GM12878 (cell line): ENCODE measurements around the gene NUCB1. TPM values are rescaled to one million over a fixed set of nuclear protein-coding genes. Genes with fewer than 3 reads are reported as not detected.
A peak's percentile ranks its signal among the peaks of the same experiment; 100 is the strongest.

Experiments used
- ATF3 ChIP-seq: IDR thresholded peaks from 2 replicates; pipeline ENCODE4 v1.6.1; 2011; ENCODE audit warnings: low read depth, mild to moderate bottlenecking, low read length, moderate library complexity, borderline replicate concordance; ENCODE audit errors: extremely low read depth
- CEBPZ ChIP-seq: fragments of 150-350 bp; IDR thresholded peaks from 2 replicates; pipeline ENCODE4 v1.6.1; 2016; ENCODE audit warnings: low read depth, low read length
- CHD1 ChIP-seq: IDR thresholded peaks from 2 replicates; pipeline ENCODE4 v1.6.1; 2012; ENCODE audit warnings: low read depth, low read length, improper control_type of control experiment
- CHD4 ChIP-seq: fragments of 200-600 bp; sonication (generic); IDR thresholded peaks from 2 replicates; pipeline ENCODE4 v1.6.1; 2016; ENCODE audit warnings: mild to moderate bottlenecking
- CREB1 ChIP-seq: IDR thresholded peaks from 2 replicates; pipeline ENCODE4 v1.6.1; 2012; ENCODE audit warnings: low read depth, mild to moderate bottlenecking, inconsistent platforms
- EP300 ChIP-seq, 2 experiments: fragments of 150-350 bp in 1 of 2; IDR thresholded peaks; 2 replicates each; pipeline ENCODE4 v1.6.1; 2011 to 2012; ENCODE audit warnings: low read depth in 2 of 2, low read length in 2 of 2, borderline replicate concordance in 1 of 2, improper control_type of control experiment in 1 of 2, inconsistent platforms in 1 of 2; ENCODE audit not compliant: control insufficient read depth in 1 of 2
- EZH2 ChIP-seq: IDR thresholded peaks from 2 replicates; pipeline ENCODE4 v1.6.1; 2012; ENCODE audit warnings: low read depth, mild to moderate bottlenecking, control low read depth, inconsistent platforms, low read length, borderline replicate concordance; ENCODE audit not compliant: control insufficient read depth
- KLF5 ChIP-seq: fragments of 450-650 bp; IDR thresholded peaks from 2 replicates; pipeline ENCODE4 v1.6.1; 2014; ENCODE audit warnings: mild to moderate bottlenecking; ENCODE audit not compliant: partially characterized antibody
- MTA3 ChIP-seq: IDR thresholded peaks from 2 replicates; pipeline ENCODE4 v1.6.1; 2012; ENCODE audit warnings: low read length, inconsistent platforms, borderline replicate concordance
- NFYA ChIP-seq: IDR thresholded peaks from 2 replicates; pipeline ENCODE4 v1.6.1; 2011; ENCODE audit warnings: low read depth, mild to moderate bottlenecking, low read length, improper control_type of control experiment, borderline replicate concordance
- POLR2A ChIP-seq: IDR thresholded peaks from 2 replicates; pipeline ENCODE4 v1.6.1; 2011; ENCODE audit warnings: low read depth, mild to moderate bottlenecking, low read length
- POLR2AphosphoS2 ChIP-seq: IDR thresholded peaks from 2 replicates; pipeline ENCODE4 v1.6.1; 2011; ENCODE audit warnings: low read depth, mild to moderate bottlenecking, low read length, improper control_type of control experiment, moderate library complexity
- REST ChIP-seq: IDR thresholded peaks from 2 replicates; pipeline ENCODE4 v1.6.1; 2012; ENCODE audit warnings: mild to moderate bottlenecking, low read depth, low read length
- SIN3A ChIP-seq: IDR thresholded peaks from 2 replicates; pipeline ENCODE4 v1.6.1; 2012; ENCODE audit warnings: low read depth, low read length, improper control_type of control experiment
- STAT1 ChIP-seq: fragments of 450-650 bp; conservative IDR thresholded peaks from 2 replicates; pipeline ENCODE4 v1.6.1; 2014; ENCODE audit warnings: antibody characterized with exemption, mild to moderate bottlenecking
- ZNF687 ChIP-seq: fragments of 450-650 bp; IDR thresholded peaks from 2 replicates; pipeline ENCODE4 v1.6.1; 2017; ENCODE audit warnings: mild to moderate bottlenecking, moderate library complexity
- polyA plus RNA-seq, 11 experiments: library from polyadenylated mRNA; depleted of rRNA in 4 of 11; unstranded in 6 of 11; stranded (reverse) in 5 of 11; fragments of >200 nt; fragmentation: Nextera tagmentation in 4 of 11; fragmentation: Illumina TruSeq in 1 of 11; extraction: Ambion mirVana in 4 of 11; extraction: Trizol in 1 of 11; gene quantifications; 1 replicate in 1 of 11; 2 replicates in 10 of 11; pipeline versions ENCODE4 v1.2.1 to v1.2.3, GENCODE V29; 2011 to 2016; ENCODE audit warnings: inconsistent platforms in 2 of 11, missing spikeins in 2 of 11, low read depth in 1 of 11
- total RNA-seq, 4 experiments: library from RNA; depleted of rRNA in 3 of 4; stranded (reverse); fragments of >200 nt in 3 of 4; fragmentation: Illumina TruSeq in 1 of 4; extraction: Trizol in 1 of 4; gene quantifications; 2 replicates each; pipeline versions ENCODE4 v1.2.1 to v1.2.3, GENCODE V29; 2013 to 2021

Gene NUCB1
- total and polyA plus RNA-seq, 10 of the 15 experiments (the other 5 are each of a cell fraction or from before 2014, with no cell fraction given), result 1.8 to 112 (median 44.5) TPM

GRCh38 chr19:48872182-48872883, 27.8 kb upstream of the NUCB1 start, which contains the start of gene PPP1R15A (continued):
- TF ChIP-seq ZNF687 (peak; percentile 97), KLF5 (peak; percentile 79), CEBPZ (no peak), NFYA (no peak), EZH2 (no peak), POLR2A (peak; percentile 100), SIN3A (peak; percentile 71; the same call in 1 of the 2 replicates), EP300 (IDR thresholded peaks at IDR 0.05; ENCODE audit: borderline replicate concordance in 1 of 2, control insufficient read depth in 1 of 2, low read depth in 2 of 2, low read length in 2 of 2) (peak in 1 of 2 experiments; percentile 41; a peak in 1 of 4 replicates), STAT1 (0 out of 2 replicates have a peak, but pooled peaks have one; percentile 9), CREB1 (peak; percentile 95), MTA3 (no peak), REST (0 out of 2 replicates have a peak, but pooled peaks have one; percentile 6), ATF3 (no peak), CHD4 (no peak), CHD1 (peak; percentile 89; the same call in 1 of the 2 replicates), POLR2AphosphoS2 (peak; percentile 99)
